Hair follicular keratinocyte (primary cell): ENCODE measurements around the gene PAPSS2. TPM values are rescaled to one million over a fixed set of nuclear protein-coding genes. Genes with fewer than 3 reads are reported as not detected.

Experiments
- total RNA-seq: library from RNA; depleted of rRNA; stranded (reverse); fragments of >200 nt; gene quantifications from 2 replicates; pipeline ENCODE4 v1.2.3, GENCODE V29; 2015

Gene PAPSS2
- 3.1 and 4.4 TPM in 2 replicates for total RNA-seq

DNA sequence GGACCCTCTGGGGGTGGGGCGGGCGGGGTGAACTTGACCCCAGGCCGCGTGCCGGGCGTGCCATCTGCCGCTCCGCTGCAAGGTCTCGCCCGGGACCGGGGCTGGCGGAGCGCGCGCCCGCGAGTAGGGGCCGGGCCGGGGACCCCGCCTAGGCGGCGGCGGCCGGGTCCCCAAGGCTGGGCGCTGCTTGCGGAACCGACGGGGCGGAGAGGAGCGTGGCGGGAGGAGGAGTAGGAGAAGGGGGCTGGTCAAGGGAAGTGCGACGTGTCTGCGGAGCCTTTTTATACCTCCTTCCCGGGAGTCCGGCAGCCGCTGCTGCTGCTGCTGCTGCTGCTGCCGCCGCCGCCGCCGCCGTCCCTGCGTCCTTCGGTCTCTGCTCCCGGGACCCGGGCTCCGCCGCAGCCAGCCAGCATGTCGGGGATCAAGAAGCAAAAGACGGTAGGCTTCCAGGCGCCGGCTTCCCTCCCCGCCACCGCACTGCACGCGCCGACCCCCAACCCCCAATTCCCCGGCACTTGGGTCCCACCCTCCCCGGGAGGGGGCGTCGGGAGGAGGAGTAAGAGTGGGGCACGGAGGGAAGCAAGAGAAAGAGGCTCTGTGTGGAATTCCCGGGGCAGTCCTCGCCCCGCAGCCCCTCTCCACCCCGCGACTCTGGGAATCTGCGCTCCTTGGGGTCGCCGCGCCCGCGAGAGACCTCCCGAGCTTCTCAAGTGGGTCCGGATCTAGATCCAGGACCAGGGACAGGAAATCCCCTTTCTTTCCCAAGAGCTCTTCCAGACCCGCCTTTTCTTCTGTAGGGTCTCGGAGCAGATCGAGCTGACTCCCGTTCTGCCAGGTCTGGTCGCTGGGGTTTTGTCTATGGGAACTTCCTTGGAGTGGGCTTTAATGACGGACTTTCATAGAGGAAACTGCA is at the start of gene PAPSS2:
Gene PAPSS2, plus strand, starts transcription at position 308 of the 913 bp plus-strand sequence. Its CDS starts 104 bp downstream, at position 412.

Other genes starting within 250 kb of the PAPSS2 start
- 23.8 and 27.6 TPM in 2 replicates for gene MINPP1, start 155.0 kb upstream of the PAPSS2 start, total RNA-seq
- gene ATAD1, start 158.3 kb downstream of the PAPSS2 start, total RNA-seq = 27.8 and 33.7 TPM in 2 replicates
- gene KLLN, start 203.7 kb downstream of the PAPSS2 start, total RNA-seq = 0.08 TPM in 2 replicates
- 23.2 and 34.7 TPM in 2 replicates for gene PTEN, start 203.7 kb downstream of the PAPSS2 start, total RNA-seq